CD4-positive, CD25-positive, alpha-beta regulatory T cell (primary cell): ENCODE measurements around the gene PLCB1. TPM values are rescaled to one million over a fixed set of nuclear protein-coding genes. Genes with fewer than 3 reads are reported as not detected.

ENCODE experiments used
- ATAC-seq, 2 donors: fragments of 150-1000 bp; cut with Tn5 transposase; one replicate each; pipeline ENCODE4 v1.10.0; 2021; ENCODE audit warnings: low read depth in 2 of 2, moderate number of reproducible peaks in 2 of 2, moderate library complexity in 1 of 2
- DNase-seq, 3 donors: peaks; one replicate each; pipeline versions ENCODE4 v3.0.0 to v3.0.0-alpha.2; 2012 to 2022; ENCODE audit warnings: mixed read lengths in 1 of 3
- H3K27ac ChIP-seq: one replicate; pipeline ENCODE4 v1.7.0; 2013; ENCODE audit warnings: mild to moderate bottlenecking, low read length; ENCODE audit not compliant: insufficient read depth, poor library complexity, severe bottlenecking
- H3K27me3 ChIP-seq: one replicate; pipeline ENCODE4 v1.7.0; 2013; ENCODE audit warnings: low read length; ENCODE audit not compliant: control insufficient read depth, insufficient read depth
- H3K36me3 ChIP-seq: one replicate; pipeline ENCODE4 v1.7.0; 2013; ENCODE audit warnings: mild to moderate bottlenecking, low read length, moderate library complexity; ENCODE audit not compliant: control insufficient read depth, insufficient read depth
- H3K4me1 ChIP-seq: 2 replicates; pipeline ENCODE4 v1.7.0; 2013; ENCODE audit warnings: mild to moderate bottlenecking, low read length; ENCODE audit not compliant: insufficient read depth, control insufficient read depth, poor library complexity, severe bottlenecking
- H3K4me3 ChIP-seq: one replicate; pipeline ENCODE4 v1.7.0; 2013; ENCODE audit warnings: low read depth, mild to moderate bottlenecking, low read length, moderate library complexity
- H3K9me3 ChIP-seq, 2 experiments: 1 replicate in 1 of 2; 2 replicates in 1 of 2; pipeline ENCODE4 v1.7.0; 2013; ENCODE audit warnings: low read length in 2 of 2, mild to moderate bottlenecking in 1 of 2, moderate library complexity in 1 of 2; ENCODE audit not compliant: control insufficient read depth in 2 of 2
- H3K27ac Mint-ChIP-seq, 3 donors: one replicate each; pipeline ENCODE4 v1.8.0; 2020 to 2022; ENCODE audit warnings: mild to moderate bottlenecking in 3 of 3, mixed read lengths in 3 of 3, moderate library complexity in 2 of 3
- H3K27me3 Mint-ChIP-seq: one replicate; pipeline ENCODE4 v1.8.0; 2022; ENCODE audit warnings: mild to moderate bottlenecking, mixed read lengths
- H3K36me3 Mint-ChIP-seq: one replicate; pipeline ENCODE4 v1.8.0; 2020; ENCODE audit warnings: mixed read lengths
- H3K4me1 Mint-ChIP-seq, 4 donors: one replicate each; pipeline ENCODE4 v1.8.0; 2020 to 2022; ENCODE audit warnings: mixed read lengths in 4 of 4, mild to moderate bottlenecking in 1 of 4
- H3K4me3 Mint-ChIP-seq, 4 donors: one replicate each; pipeline ENCODE4 v1.8.0; 2020 to 2022; ENCODE audit warnings: mild to moderate bottlenecking in 4 of 4, mixed read lengths in 4 of 4, moderate library complexity in 3 of 4
- H3K9me3 Mint-ChIP-seq, 7 donors: one replicate each; pipeline ENCODE4 v1.8.0; 2020 to 2022; ENCODE audit warnings: mixed read lengths in 7 of 7, mild to moderate bottlenecking in 3 of 7, moderate library complexity in 2 of 7
- polyA plus RNA-seq, 4 donors: library from polyadenylated mRNA; unstranded; fragments of 300-500 nt; fragmentation: Illumina TruSeq; gene quantifications; one replicate each; pipeline ENCODE4 v1.2.3, GENCODE V29; 2021
- total RNA-seq: library from RNA; stranded (reverse); gene quantifications from one replicate; pipeline ENCODE4 v1.2.3, GENCODE V29; 2022

PLCB1 gene
- total and polyA plus RNA-seq, 5 donors from 2014 or later = 0.17 to 1.8 (median 0.44) TPM; not detected in 2

- no peak for ATAC-seq
- Histone ChIP-seq H3K4me1 (no peaks in the 10 kb centered on the region), H3K36me3 (no peaks in the 10 kb centered on the region), H3K27ac (no peak overlapping the region), H3K27me3 (no peaks in the 10 kb centered on the region), H3K4me3 (no peak overlapping the region), H3K9me3 (no peaks in the 10 kb centered on the region)
- Mint-ChIP-seq H3K36me3 (no peaks in the 10 kb centered on the region), H3K27me3 (no peaks in the 10 kb centered on the region), H3K9me3 (no peaks in the 10 kb centered on the region), H3K4me3 (no peak overlapping the region), H3K4me1 (no peaks in the 10 kb centered on the region), H3K27ac (no peak overlapping the region)
- no peak for DNase-seq
These were observed 722.5 kb downstream of the PLCB1 start for GRCh38 chr20:8854571-8854970.

DNA sequence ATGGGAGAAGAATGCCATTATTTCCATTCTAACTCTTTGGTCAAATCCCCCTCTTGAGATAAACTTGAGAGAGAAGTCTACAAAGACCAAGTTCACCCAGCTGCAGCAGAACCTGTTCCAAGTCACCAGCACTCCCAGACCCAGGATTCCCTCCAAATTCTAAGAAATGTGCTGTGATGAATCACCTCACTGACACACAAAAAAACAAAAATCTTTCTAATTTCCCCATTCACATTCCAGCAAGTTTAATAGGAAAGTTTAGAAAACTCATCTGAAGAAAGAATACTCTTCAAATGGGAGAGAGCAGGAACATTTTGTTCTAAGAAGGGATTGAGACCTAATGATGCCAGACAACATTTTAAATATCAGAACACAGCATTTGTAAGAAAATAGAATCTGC, 723.2 kb downstream of the PLCB1 start:
- Mint-ChIP-seq H3K4me3 (no peak overlapping the region), H3K9me3 (no peaks in the 10 kb centered on the region), H3K36me3 (no peaks in the 10 kb centered on the region), H3K27ac (no peak overlapping the region), H3K27me3 (no peaks in the 10 kb centered on the region), H3K4me1 (no peaks in the 10 kb centered on the region)
- Histone ChIP-seq H3K4me3 (no peak overlapping the region), H3K9me3 (no peaks in the 10 kb centered on the region), H3K27me3 (no peaks in the 10 kb centered on the region), H3K4me1 (no peaks in the 10 kb centered on the region), H3K27ac (no peak overlapping the region), H3K36me3 (no peaks in the 10 kb centered on the region)
- no peak for DNase-seq
- ATAC-seq = no peak

DNA sequence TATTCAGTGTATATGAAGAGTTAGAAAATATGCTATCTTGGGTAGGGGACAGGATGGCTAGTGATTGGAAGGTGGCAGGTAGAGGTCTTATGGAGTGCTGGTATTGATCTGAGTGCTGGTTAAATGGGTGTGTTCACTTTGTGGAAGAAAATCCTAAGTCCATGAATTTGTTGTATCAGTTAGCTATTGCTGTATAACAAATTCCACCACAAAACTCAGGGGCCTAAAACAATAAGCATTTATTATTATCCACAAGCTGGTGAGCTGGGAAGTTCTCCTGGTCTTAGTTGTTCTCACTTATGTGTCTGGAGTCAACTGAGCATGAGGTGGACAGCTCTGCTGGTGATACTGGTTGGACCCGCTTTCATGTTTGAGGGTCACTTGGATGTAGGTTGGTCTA, 724.6 kb downstream of the PLCB1 start:
- Histone ChIP-seq H3K4me3 (no peak overlapping the region), H3K36me3 (no peaks in the 10 kb centered on the region), H3K27me3 (no peaks in the 10 kb centered on the region), H3K4me1 (no peaks in the 10 kb centered on the region), H3K9me3 (no peaks in the 10 kb centered on the region), H3K27ac (no peak overlapping the region)
- H3K9me3 Mint-ChIP-seq = no peaks in the 10 kb centered on the region
- H3K27ac Mint-ChIP-seq = no peak overlapping the region
- no peaks in the 10 kb centered on the region for H3K27me3 Mint-ChIP-seq
- no peaks in the 10 kb centered on the region for H3K4me1 Mint-ChIP-seq
- no peak for DNase-seq
- no peak overlapping the region for H3K4me3 Mint-ChIP-seq
- no peak for ATAC-seq
- H3K36me3 Mint-ChIP-seq = no peaks in the 10 kb centered on the region

DNA sequence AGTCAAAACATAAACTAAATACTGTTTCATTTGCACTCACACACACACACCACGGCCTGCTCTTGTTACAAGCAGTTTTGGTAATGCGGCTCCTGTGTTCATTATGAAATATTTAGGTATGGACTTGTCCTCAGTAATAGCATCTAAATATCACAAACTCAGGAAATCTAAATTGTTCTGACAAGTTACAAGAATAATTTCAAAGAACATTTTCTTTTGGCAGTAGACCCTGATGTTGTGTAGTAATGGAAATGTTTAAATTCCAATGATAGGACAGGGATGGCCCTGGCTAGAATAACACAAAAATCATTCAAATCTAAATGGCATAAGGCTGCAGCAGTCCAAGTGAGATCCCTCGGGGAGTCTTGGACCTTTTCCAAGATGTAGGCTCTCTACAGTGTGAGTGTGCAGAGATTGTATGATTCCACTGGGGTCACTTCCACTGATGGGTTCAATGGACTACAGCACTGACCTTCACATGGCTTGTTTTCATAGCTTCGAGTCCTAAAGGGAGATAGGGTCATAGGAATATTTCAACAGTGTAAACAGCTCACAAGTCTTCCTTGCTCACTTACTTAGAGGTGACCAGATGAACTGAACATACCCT, 726.2 kb downstream of the PLCB1 start:
- H3K4me1 ChIP-seq = no peaks in the 10 kb centered on the region
- no peaks in the 10 kb centered on the region for H3K4me1 Mint-ChIP-seq
- ATAC-seq = no peak
- H3K27me3 Mint-ChIP-seq = no peaks in the 10 kb centered on the region
- no peaks in the 10 kb centered on the region for H3K9me3 ChIP-seq
- H3K27ac ChIP-seq = no peak overlapping the region
- no peak overlapping the region for H3K27ac Mint-ChIP-seq
- H3K36me3 Mint-ChIP-seq = no peaks in the 10 kb centered on the region
- no peaks in the 10 kb centered on the region for H3K27me3 ChIP-seq
- H3K4me3 Mint-ChIP-seq = no peak overlapping the region
- no peak for DNase-seq
- no peaks in the 10 kb centered on the region for H3K9me3 Mint-ChIP-seq
- no peaks in the 10 kb centered on the region for H3K36me3 ChIP-seq
- H3K4me3 ChIP-seq = no peak overlapping the region

GRCh38 chr20:8860011-8860495, 728.0 kb downstream of the PLCB1 start:
- Mint-ChIP-seq H3K36me3 (no peaks in the 10 kb centered on the region), H3K4me1 (no peaks in the 10 kb centered on the region), H3K4me3 (no peak overlapping the region), H3K9me3 (peaks cover 0 to 5% (median 0%) of the 10 kb centered on the region in 7 donors), H3K27me3 (no peaks in the 10 kb centered on the region), H3K27ac (no peak overlapping the region)
- ATAC-seq (no peak), DNase-seq (no peak)
- Histone ChIP-seq H3K27me3 (no peaks in the 10 kb centered on the region), H3K9me3 (no peaks in the 10 kb centered on the region), H3K27ac (no peak overlapping the region), H3K4me3 (no peak overlapping the region), H3K4me1 (no peaks in the 10 kb centered on the region), H3K36me3 (no peaks in the 10 kb centered on the region)

DNA sequence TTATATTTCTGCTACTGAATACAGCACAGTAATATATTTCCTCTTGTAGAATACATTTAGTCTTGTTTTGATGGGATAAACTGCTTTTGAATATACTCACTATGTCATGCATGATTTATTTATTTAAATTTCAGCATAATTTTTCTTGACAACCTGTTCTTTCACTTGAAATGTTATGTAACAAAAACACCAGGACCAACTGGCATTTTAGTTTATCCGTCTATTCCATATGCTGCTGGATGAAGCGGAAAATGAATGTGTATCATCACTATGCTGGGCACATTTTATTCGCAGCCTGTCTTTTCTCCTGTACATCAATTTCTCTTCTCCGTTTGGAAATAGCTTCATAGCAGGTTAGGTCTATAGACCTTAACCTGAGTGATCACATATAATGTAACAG, 730.0 kb downstream of the PLCB1 start:
- Histone ChIP-seq H3K27me3 (no peaks in the 10 kb centered on the region), H3K4me1 (no peaks in the 10 kb centered on the region), H3K36me3 (no peaks in the 10 kb centered on the region), H3K27ac (no peak overlapping the region), H3K9me3 (no peaks in the 10 kb centered on the region), H3K4me3 (no peak overlapping the region)
- Mint-ChIP-seq H3K9me3 (peaks cover 0 to 9% (median 0%) of the 10 kb centered on the region in 7 donors), H3K4me1 (no peaks in the 10 kb centered on the region), H3K4me3 (no peak overlapping the region), H3K36me3 (no peaks in the 10 kb centered on the region), H3K27me3 (no peaks in the 10 kb centered on the region), H3K27ac (no peak overlapping the region)
- no peak for DNase-seq
- ATAC-seq = no peak

DNA sequence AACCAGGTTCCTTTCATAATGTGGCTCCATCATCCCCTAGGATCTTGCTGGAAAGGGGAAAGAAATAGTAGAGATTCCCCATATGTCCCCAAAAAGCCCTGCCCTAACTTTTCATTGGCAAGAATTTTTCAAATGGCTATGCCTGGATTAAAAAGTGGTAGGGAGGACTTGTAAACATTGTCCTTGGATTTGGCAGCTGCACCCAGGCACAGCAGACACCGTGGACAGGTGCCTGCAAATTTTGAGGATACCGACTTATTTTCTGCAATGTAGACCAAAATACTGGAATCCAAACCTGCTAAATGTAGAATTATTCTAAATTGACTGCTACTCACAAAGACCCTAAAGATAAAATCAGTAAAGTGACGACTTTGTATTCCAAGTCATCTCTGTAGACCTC, 733.6 kb downstream of the PLCB1 start:
- Histone ChIP-seq H3K4me1 (no peaks in the 10 kb centered on the region), H3K27ac (no peak overlapping the region), H3K4me3 (no peak overlapping the region), H3K27me3 (no peaks in the 10 kb centered on the region), H3K9me3 (no peaks in the 10 kb centered on the region), H3K36me3 (no peaks in the 10 kb centered on the region)
- ATAC-seq = no peak
- Mint-ChIP-seq H3K4me3 (no peak overlapping the region), H3K27ac (no peak overlapping the region), H3K27me3 (no peaks in the 10 kb centered on the region), H3K4me1 (no peaks in the 10 kb centered on the region), H3K9me3 (peaks cover 0 to 12% (median 0%) of the 10 kb centered on the region in 7 donors), H3K36me3 (no peaks in the 10 kb centered on the region)
- DNase-seq = no peak

DNA sequence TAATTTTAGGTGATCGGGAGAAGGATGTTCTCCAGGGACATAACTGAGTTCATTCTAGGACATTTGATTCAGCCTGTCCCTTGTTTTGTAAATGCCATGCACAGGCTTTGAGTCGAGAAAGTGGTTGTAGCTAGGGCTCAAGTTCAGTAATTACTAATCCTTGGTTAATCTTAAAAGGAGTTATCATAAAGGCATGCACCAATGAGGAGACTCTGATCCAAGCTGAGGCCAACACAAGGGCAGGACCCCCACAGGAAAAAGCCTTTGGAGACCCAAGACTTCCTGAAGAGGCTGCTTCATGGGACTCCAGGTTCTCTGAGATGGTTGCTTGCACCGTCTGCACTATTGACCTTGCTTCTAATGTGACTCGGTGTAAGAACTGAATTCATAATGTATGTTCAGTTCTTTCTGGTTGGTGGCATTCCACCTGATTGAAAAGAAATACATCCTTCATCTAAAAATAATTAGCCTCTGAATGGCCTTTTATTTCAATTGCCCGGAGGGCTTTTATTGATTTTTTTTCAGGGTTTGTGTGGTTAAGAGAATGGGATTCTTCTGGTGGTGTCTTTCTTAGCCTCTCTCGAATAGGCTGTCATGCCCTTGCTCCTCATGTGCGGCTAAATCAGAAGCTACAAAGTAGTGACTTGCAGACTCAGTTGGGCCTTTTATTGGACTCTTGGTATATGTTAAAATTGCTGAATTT, 735.1 kb downstream of the PLCB1 start:
- H3K4me3 ChIP-seq = no peak overlapping the region
- no peaks in the 10 kb centered on the region for H3K4me1 Mint-ChIP-seq
- H3K4me3 Mint-ChIP-seq = no peak overlapping the region
- H3K27ac ChIP-seq = no peak overlapping the region
- no peak for ATAC-seq
- no peaks in the 10 kb centered on the region for H3K27me3 ChIP-seq
- no peak for DNase-seq
- H3K27me3 Mint-ChIP-seq = no peaks in the 10 kb centered on the region
- H3K9me3 ChIP-seq = no peaks in the 10 kb centered on the region
- H3K9me3 Mint-ChIP-seq = peaks cover 0 to 14% (median 3%) of the 10 kb centered on the region in 7 donors
- H3K4me1 ChIP-seq = no peaks in the 10 kb centered on the region
- H3K36me3 Mint-ChIP-seq = no peaks in the 10 kb centered on the region
- H3K36me3 ChIP-seq = no peaks in the 10 kb centered on the region
- H3K27ac Mint-ChIP-seq = no peak overlapping the region
